IPS DF 4.7 (cell line): ENCODE results near the gene STK32B.

Source experiments
- DNase-seq: peaks from one replicate; pipeline ENCODE4 v3.0.0-alpha.2; 2013; ENCODE audit warnings: low spot score; ENCODE audit errors: extremely low read depth

The STK32B gene

DNA sequence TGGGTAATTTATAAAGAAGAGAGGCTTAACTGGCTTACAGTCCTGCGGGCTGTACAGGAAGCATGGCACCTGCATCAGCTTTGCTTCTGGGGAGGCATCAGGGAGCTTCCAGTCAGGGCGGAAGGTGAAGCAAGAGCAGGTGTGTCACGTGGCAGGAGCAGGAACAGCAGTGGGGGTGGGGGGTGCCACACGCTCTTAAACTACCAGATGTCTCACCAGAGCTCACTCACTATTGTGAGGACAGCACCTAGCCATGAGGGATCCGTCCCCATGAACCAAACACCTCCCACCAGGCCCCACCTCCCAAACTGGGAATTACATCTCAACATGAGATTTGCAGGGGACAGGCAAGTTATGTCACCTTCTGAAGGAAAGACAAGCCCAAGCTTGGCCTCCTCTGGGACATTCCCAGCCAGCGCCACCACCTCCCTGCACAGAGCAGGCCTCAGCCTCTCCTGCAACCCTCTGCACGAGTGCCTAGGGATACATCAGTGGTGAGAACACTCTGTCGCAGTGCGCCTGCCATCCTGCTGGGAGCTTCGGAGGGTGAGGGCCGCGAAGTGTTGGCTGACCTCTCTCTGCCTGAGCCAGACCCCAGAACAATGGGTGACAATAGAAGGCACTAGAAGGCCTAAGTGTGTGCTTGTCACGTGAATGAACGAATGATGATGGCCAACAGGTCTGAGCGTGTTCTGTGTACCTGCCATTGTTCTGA, 412.8 kb downstream of the STK32B start:
- DNase-seq, result no peak

DNA sequence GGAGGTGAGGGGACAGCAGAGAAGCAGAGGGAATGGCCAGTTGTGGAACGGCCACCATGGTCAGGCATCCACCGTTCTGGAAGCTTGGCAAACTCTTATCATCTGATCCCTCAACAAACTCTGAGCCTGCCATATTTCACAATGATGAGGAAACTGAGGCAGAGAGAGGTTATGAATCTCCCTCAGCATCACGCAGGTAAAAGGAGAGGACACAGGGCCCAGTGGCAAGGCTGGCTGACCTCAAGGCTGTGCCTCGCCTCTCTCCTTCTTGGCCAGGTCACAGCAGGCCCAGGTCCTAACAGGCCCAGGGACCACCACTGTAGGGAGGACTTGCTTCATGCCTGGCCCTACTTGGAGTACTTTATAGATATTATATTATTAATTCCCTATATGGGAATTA, 414.2 kb downstream of the STK32B start:
- DNase-seq, result no peak

DNA sequence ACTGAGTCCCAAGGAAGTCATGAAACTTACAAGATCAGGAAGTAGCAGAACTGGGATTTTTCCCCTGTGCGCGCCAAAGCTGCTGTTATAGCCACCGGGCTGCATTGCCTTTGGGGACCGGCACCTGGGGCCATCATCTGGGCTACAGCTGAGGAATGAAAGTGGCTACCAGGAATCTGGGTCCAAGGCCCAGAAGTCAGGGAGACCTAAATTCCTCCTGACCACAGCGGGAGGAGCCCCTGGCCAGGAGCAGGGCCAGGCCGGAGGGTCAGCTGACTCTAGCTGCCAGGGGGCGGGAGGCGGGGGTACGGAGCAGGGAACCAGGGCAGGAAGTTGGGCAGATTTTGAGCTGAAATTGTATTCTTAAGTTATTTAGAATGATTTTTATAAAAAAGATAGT, 414.7 kb downstream of the STK32B start:
- no peak for DNase-seq

DNA sequence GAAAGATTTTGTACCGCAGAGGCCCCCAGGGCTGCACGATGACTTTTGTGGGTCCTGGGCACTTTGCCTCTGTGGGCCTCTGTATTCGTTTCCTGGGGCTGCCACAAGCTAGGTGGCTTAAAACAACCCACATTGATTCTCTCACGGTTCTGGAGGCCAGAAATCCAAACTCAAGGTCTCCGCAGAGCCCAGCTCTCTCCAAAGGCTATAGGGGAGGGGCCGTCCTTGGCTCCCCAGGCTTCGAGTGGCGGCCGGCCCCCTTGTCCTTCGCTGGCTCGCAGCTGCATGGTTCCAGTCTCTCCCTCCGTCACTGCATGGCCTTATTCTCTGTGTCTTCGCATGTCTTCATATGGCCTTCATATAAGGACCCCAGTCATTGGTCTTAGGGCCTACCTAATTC, 415.8 kb downstream of the STK32B start:
- DNase-seq, result no peak

DNA sequence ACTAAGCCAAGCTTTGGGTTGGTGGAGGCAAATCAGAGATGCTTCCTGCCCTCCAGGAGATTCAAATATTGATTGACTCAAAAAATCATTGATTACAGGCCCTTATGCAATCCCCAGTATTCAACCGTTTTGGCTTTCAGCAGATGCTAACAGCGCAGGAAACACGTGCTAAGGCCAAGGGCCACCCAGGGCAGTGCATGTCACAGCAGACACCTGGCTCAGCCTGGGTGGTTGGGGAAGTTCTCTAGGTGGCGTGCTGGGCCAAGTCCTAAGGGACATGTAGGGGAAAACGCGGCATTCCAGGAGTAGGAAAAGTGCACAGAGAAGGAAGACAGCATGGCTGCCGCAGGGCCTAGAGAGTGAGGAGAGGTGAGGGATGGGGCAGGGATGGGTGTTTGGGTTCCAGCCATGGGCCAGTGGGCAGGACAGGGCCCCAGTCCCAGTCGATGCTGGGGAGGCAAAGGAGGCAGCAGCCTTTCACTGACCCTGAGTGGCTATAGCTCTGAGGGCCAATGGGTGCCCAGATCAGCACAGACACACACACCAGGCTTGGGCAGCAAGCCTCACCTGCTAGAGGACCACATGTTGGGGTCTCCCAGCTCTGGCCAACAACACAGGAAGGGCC, 418.0 kb downstream of the STK32B start:
- DNase-seq, result no peak

DNA sequence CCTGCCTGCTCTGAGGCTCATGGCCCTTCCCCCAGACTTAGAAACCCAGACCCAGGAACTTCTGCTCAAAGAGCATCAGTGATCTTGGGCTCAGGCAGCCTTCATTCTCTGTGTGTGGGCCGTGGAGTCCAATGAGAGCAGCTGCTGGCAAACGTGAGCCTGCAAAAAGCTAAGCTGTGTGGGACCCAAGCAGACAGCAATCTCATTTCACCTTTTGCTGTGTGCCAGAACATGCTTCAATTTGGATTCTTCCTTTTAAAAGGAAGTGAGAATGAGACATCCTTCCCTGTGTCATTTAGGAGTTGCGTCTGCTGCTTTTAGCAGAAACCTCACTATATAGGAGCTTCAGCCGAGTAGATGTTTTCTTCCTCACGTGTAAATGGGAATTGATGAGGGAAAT, 418.6 kb downstream of the STK32B start:
- no peak for DNase-seq

DNA sequence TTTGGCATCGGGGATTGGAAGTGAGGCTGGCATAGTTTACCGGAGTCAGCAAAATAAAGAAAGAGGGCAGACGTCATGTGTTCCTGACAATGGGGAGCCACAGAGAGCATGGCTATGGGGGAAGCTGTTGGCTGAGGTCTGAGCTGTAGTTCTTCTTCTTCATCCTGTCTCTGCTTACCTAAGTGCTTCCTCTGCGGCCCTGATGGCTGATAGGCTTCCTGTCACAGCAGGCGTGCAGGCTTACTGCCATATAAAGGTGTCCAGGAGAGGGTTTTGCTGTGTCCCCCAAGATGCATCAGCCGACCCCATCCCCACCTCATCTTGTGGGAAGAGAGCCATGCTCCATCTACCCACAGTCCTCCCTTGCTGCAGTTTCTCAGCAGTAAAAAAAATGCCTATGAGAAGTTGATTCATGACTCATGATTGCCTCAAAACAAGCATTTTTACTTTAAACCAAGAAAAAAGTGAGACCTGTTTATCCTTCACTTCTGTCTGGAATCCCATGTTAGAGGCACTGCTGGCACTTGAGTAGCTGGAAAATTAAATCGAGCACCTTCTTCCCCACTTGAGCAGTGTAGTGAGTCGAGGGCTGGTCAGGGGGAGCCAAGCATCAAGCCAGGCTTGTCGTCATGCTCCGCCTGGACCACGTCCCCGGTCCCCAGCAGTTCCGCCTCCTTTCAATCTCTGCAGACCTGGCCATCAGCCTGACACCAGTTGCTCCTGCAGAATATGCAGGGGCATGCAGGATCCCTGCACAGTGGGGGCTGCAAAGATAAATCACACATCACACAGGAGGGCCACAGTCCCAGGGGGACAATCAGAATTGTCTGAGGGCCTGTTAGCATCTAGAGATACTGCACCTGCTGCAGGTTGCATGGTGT, 419.3 kb downstream of the STK32B start:
- DNase-seq, result no peak

DNA sequence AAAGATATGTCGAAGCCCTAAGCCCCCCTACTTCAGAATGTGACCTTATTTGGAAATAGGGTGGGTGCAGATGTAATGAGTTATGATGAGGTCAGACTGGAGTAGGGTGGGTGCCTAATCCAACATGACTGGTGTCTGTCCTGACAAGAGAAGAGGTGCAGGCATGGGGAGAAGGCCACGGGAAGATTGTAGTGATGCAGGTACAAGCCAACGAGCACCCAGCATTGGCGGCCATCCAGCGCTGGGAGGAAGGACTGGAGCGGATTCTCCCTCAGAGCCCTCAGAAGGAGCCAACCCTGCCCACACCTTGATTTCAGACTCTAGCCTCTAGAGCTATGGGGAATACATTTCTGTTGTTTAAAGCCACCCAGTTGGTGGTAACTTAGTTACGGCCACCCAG, 419.9 kb downstream of the STK32B start:
- no peak for DNase-seq

DNA sequence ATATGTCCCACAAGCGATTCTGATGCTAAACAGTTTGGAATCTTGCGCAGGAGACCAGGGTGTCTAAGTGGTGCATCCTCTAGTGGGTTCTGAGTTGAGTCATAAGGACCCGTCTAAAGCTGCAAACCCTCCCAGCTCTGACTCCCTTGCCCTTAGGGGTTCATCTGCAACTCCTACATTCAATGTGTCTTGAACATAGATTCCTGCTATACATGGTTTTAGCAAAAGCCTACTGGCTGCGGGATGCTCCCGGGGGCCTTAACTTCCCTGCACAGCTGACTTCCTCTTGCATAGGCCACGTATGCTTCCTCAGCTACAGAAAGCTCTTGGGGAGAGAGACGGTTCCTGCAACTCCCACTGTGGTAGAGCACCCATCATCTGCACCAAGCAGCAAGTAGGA, 420.4 kb downstream of the STK32B start:
- no peak for DNase-seq

DNA sequence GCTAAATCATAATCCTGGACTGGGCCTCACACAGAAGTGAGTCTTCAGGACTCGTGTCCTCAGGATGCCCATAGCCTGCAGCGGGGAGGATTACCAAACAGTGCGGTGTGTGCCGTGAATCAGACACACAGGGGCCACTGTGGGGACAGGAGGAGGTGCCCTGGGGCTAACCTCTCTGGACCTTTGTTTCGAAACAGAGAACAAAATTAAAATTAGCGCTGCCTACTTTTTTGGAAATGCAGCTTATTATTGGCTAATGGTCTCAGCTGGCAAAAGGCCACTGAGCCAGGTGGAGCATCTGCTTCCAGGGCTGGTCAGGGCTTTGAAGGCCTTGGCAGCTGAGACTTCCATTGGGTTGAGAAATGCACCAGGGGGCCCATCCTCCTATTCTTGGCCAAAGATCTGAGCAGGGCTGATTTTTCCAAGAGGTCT, 420.9 kb downstream of the STK32B start:
- no peak for DNase-seq

DNA sequence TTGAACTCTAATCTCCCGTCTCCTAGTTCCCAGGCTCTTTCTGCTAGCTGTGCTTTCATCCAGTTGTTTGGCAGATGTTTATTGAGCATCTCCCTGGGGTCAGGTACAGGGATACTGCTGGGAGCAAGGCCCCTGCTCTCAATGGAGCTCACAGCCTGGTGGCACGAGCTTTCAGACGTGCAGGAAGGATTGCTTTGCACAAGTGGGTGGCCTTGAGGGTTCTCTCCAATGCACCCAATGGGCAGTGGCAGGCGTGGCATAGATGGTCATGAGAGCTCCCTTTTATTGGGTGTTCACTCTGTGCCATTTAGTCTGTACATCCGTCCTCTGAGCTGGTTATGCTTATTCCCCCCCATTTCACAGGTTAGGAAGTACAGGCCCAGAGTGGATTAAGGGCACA, 421.8 kb downstream of the STK32B start:
- DNase-seq, result no peak

DNA sequence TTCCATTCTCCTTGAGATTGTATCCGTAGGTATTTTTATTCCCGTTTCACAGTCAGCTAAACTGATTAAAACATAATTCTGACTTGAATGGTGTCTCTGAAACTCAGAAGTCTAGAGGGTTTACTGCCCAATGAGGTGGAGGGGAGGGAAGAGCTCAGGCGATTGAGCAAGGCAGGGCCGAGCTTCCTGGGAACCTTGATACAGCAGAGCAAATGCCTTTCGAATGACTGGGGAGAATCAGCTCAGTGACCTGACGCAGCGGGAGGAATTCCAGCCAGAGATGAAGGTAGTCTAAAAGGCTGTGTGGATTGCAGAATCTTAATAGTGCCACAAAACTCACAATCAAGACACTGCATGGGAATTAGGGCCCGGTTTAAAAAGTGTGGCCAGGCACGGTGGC, 423.5 kb downstream of the STK32B start:
- DNase-seq, result no peak

DNA sequence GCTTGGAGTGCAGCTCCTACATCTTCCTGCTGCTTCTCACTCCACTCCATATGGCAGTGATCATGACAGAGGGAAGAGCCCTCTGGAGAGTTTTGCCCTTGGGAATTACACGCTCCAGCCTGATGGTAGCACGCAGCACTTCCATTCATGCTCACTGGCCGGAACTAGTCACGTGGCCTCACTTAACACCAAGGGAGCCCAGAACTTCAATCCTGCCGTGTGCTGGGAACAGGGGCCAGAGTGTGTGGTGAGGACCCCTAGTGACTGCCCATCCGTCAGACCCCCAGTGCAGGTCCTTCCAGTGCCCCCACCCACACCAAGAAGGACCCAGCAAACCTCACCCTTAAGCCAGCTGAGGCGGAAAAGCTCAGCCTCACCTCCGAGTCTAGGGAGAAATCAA, 426.3 kb downstream of the STK32B start:
- no peak for DNase-seq

DNA sequence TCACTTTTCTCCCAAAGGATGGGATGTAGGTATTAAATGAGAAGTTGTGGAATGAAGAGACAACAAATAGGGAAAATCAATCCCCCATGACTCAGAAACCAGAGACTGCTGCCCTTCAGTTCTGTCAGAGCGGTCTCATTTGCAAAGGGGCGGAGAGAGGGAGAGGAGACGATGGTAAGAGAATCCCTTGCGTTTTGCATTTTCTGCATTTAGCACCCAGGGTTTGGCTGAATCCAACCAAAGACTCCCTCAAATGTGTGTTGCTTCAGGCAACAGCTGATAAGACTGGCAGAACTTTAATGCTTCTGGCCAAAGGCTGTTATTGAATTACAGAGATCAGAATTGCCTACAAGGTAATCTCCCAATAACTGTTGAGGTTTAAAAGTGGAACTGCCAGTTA, 426.9 kb downstream of the STK32B start:
- no peak for DNase-seq

DNA sequence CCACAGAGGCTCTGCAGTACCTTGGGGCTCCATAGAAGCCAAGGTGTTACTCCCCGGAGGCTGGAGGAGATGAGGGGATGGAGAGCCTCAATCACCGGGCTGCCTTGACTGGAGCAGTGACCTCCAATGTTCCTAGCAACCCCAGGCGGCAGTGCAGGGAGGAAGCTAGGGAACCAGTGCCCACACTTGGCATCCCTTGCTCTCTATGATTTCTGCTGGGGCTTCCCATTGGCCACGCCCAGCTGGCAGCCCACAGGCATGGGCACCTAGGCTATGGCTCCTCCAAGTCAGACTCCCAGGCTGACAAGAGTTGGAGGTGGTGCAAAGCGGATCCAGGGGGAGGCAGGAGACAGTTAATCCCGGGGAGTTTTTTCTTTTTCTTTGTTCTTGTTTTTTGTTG, 427.4 kb downstream of the STK32B start:
- DNase-seq, result no peak

DNA sequence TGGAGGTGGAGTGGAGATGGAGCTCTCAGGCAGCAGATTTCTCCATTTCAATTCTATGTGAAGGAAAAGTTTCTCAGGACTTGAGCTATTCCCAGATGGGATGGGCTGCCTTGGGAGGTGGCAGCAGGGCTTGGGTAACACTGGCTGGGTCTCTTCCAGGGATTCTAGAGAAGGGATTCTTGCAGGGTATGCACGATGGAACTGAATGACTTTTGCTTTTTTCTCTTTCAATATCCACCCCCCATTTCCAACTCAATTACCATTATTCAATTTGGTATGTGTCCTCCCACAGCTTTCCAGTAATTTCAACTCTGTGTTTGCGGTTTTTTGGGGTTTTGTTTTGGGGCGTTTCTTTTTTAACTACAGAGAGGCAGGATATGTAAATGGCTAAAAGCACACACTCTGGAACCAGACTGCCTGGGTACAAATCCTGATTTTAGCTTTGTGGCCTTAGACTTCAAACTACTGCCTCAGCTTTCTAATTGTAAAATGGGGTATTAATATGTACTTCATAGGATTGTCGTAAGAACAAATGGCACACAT, 428.3 kb downstream of the STK32B start:
- no peak for DNase-seq

DNA sequence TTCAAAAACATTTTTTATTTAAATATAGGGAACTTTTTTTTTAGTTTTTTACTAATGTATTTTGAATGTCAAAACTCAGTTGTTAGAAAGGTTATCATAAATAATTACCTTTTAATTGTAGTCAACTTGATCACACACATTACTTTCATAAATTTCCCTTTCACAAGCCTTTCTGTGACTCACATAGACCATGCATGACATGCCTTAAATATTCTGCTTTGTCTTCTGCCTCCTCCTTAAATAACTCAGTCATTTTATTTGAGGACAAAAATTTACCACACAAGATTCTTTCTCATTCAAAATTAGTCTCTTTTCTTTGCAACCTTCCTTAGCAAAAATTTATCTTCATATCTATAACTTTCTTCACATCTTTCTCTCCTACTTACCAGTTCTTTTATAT, 437.1 kb downstream of the STK32B start:
- no peak for DNase-seq

DNA sequence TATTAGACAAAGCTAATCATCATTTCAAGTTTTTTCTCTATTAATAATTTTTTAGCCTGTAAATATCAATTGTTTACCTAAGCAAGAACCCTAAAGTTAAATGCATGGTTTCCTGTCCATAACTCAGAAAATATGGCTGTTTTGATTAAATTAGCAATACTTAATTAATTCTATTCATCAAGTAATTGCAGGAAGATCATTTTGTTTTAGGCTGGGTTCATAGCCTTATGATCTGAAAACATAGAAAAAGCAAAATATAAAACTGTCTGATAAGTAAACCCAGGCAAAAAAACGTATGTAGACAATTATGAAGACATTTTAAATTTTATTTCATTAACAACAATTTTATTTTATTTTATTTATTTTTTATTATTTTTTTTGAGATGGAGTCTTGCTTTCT, 438.0 kb downstream of the STK32B start:
- DNase-seq, result no peak

DNA sequence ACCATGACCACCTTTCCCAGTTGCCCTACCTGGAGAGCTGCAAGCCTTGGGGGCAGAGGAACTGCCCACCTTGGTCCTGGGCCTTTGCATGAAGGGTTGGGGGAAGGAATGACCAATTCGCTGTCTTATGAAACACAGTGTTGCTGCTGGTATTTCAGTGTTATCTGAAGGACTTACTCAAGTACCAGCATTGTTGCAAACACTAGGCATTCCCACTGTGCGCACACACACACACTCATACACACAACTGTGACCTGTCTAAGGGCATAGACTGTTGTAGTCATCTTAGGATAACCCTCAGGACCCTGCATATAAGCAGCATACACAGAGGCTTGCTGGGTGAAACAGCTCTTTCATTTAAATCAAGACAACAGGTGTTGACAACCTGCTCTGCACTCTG, 446.2 kb downstream of the STK32B start:
- no peak for DNase-seq

DNA sequence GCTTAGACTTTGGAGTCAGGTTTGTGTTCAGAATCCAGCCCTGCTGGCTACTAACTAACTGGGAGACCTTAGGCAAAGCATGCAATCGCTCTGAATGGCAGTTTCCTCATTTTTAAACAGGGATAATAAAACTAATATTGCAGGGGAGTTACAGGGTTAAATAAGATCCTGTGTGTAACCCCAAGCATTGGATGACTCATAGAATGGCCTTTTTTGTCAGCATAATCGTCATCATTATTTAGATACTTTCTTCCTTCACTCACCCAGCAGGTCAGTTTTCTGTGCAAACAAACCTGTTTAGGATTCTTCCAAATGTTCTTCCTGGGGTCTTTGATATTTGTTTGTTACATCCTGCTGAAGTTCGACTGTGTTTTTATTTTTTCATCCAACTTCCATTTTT, 448.9 kb downstream of the STK32B start:
- DNase-seq, result no peak

DNA sequence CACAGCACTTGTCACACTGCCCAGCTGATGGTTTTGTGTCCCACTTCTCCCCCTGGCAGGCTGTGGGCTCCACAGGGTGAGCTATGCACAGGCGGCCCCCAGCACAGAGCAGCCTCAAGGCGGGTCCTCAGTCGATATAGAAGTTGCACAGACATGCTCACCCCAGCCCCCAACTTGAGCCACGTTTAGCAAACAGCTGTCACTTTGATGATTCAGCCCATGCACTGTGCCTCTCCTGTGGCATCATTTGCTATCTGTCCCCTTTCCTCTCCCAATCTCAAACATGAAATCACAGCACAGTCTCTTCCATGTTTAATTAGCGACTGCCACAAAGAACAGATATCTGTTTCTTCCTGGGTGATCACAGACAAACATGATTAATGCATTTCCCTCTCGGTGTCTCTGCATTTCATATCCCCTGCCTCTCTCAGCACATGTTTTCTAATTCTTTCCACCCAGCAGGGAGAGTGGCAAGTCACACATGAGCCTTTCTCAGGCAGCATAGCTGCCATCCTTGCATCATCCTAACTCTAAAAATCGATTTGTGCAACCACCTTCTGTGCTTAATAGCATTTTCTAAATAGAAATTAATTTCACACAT, 452.2 kb downstream of the STK32B start:
- DNase-seq, result no peak

DNA sequence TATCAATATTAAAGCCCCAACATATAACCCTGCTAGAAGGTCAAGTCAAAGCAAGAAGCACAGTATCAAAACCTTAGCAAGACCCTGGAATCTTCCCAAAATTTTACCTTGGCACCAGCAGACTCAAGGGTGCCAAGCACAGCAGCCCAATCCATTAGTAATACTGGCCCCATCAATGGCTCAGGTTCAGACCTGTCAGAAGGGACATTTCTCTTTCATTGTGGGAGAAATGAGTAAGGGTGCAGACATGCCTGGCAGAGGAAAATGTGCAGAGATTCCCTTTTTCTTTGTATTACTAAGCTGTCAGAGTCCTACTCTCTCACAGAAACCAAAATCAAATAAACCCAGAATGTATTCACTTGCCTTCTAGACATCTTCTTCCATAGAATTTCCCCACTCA, 453.2 kb downstream of the STK32B start:
- no peak for DNase-seq
